ENCODE results near the gene NDUFB2. TPM values are rescaled to one million over a fixed set of nuclear protein-coding genes. Genes with fewer than 3 reads are reported as not detected.
"Not testable (repeated sequence)": the region's sequence is repeated elsewhere in the genome, so short reads cannot be mapped to it uniquely, and the experiment has no call there.

The NDUFB2 gene
- total and polyA plus RNA-seq, 2 donors (not counting 3 experiments of a cell fraction or from before 2014, with no cell fraction given), result 197 to 1,075 TPM

- Histone ChIP-seq H3K9ac (replicated peaks; ENCODE audit: extremely low read depth, insufficient read depth, low read length) (no peak overlapping the region), H3K27ac (ENCODE audit: insufficient read depth, low read depth, low read length) (no peak overlapping the region), H3K9me1 (replicated peaks; ENCODE audit: control insufficient read depth, extremely low read depth, insufficient read depth, low read length) (no peaks in the 10 kb centered on the region), H3K36me3 (ENCODE audit: control insufficient read depth in 2 of 2, extremely low read depth in 1 of 2, insufficient read depth in 2 of 2, low read length in 2 of 2) (no peaks in the 10 kb centered on the region), H4K20me1 (replicated peaks; ENCODE audit: control insufficient read depth, extremely low read depth, insufficient read depth, low read length) (no peaks in the 10 kb centered on the region), H3K79me2 (ENCODE audit: control insufficient read depth, insufficient read depth, low read length) (no peaks in the 10 kb centered on the region), H3K4me3 (replicated peaks in 1 of 3; ENCODE audit: insufficient read depth in 1 of 3, low read depth in 1 of 3, low read length in 3 of 3) (no peak overlapping the region), H3K4me2 (ENCODE audit: insufficient read depth, low read length) (no peak overlapping the region), H3K4me1 (ENCODE audit: control insufficient read depth, extremely low read depth, insufficient read depth, low read length) (peaks cover 3% of the 10 kb centered on the region), H2AFZ (ENCODE audit: low read depth, low read length) (no peak overlapping the region), H3K27me3 (ENCODE audit: control insufficient read depth in 2 of 2, insufficient read depth in 2 of 2, low read length in 2 of 2) (peaks cover 2 to 4% of the 10 kb centered on the region in 2 experiments), H3K9me3 (replicated peaks; ENCODE audit: control insufficient read depth, insufficient read depth, low read length) (no peaks in the 10 kb centered on the region)
- POLR2A ChIA-PET, result no interaction called here
- FAIRE-seq, result no peak
- no peak for DNase-seq (ENCODE audit: low read depth, low spot score)
- TF ChIP-seq MAX (IDR thresholded peaks at IDR 0.05; ENCODE audit: insufficient read depth, insufficient read length), result no peak
- TF ChIP-seq FOS (IDR thresholded peaks at IDR 0.05; ENCODE audit: borderline replicate concordance, insufficient read depth, low read length), result no peak
- TF ChIP-seq EZH2 (IDR thresholded peaks at IDR 0.05; ENCODE audit: borderline replicate concordance, low read depth, low read length, severe bottlenecking), result no peak
- TF ChIP-seq JUN (IDR thresholded peaks at IDR 0.05; ENCODE audit: borderline replicate concordance, insufficient read depth, insufficient read length, low read depth), result no peak
- TF ChIP-seq POLR2A (IDR thresholded peaks at IDR 0.05; ENCODE audit: low read depth, low read length), result no peak
- no peak for TF ChIP-seq POLR2AphosphoS5 (IDR thresholded peaks at IDR 0.05; ENCODE audit: insufficient read depth, low read depth, low read length)
- TF ChIP-seq GATA2 (IDR thresholded peaks at IDR 0.05; ENCODE audit: insufficient read depth, insufficient read length, low read depth, low read length), result no peak
- TF ChIP-seq CTCF (IDR thresholded peaks at IDR 0.05; ENCODE audit: extremely low read depth in 1 of 2, insufficient read depth in 1 of 2, low read depth in 1 of 2, low read length in 2 of 2), result no peak
- no peak for TF ChIP-seq MYC (IDR thresholded peaks at IDR 0.05; ENCODE audit: low read depth, low read length)
- dilution Hi-C loops (cut with MboI; ENCODE audit: extremely low pct_ligation_motif_present, low sequenced_read_pairs), result no loop called here
- CTCF ChIA-PET, result interaction anchor here (1.2 to 2.9 kb wide), 8 partner anchors 14 to 989 kb away, joined by 3 to 12 read pairs (median 7); no protein-coding TSS in a partner anchor
- intact Hi-C loops (cut with micrococcal nuclease), result no loop called here
- no TSS peak for BruUV-seq (replicated peaks)
Observed at GRCh38 chr7:140661124-140661523, 35.4 kb upstream of the NDUFB2 start.

GRCh38 chr7:140662938-140663337 lies 33.6 kb upstream of the NDUFB2 start:
- H3K27ac ChIP-seq (ENCODE audit: insufficient read depth, low read depth, low read length); intact Hi-C loops (cut with micrococcal nuclease); H3K9me3 ChIP-seq (replicated peaks; ENCODE audit: control insufficient read depth, insufficient read depth, low read length); H4K20me1 ChIP-seq (replicated peaks; ENCODE audit: control insufficient read depth, extremely low read depth, insufficient read depth, low read length); H3K4me1 ChIP-seq (ENCODE audit: control insufficient read depth, extremely low read depth, insufficient read depth, low read length); H3K79me2 ChIP-seq (ENCODE audit: control insufficient read depth, insufficient read depth, low read length); H3K4me3 ChIP-seq (replicated peaks in 1 of 3; ENCODE audit: insufficient read depth in 1 of 3, low read depth in 1 of 3, low read length in 3 of 3); H3K9ac ChIP-seq (replicated peaks; ENCODE audit: extremely low read depth, insufficient read depth, low read length); dilution Hi-C loops (cut with MboI; ENCODE audit: extremely low pct_ligation_motif_present, low sequenced_read_pairs); DNase-seq (ENCODE audit: low read depth, low spot score); H3K36me3 ChIP-seq (ENCODE audit: control insufficient read depth in 2 of 2, extremely low read depth in 1 of 2, insufficient read depth in 2 of 2, low read length in 2 of 2); BruUV-seq (replicated peaks); CTCF ChIA-PET; FAIRE-seq; H3K27me3 ChIP-seq (ENCODE audit: control insufficient read depth in 2 of 2, insufficient read depth in 2 of 2, low read length in 2 of 2); H3K9me1 ChIP-seq (replicated peaks; ENCODE audit: control insufficient read depth, extremely low read depth, insufficient read depth, low read length); POLR2A ChIA-PET; H2AFZ ChIP-seq (ENCODE audit: low read depth, low read length); H3K4me2 ChIP-seq (ENCODE audit: insufficient read depth, low read length): not testable (repeated sequence)
